Measurements from ENCODE around the gene TMPRSS4.

DNA sequence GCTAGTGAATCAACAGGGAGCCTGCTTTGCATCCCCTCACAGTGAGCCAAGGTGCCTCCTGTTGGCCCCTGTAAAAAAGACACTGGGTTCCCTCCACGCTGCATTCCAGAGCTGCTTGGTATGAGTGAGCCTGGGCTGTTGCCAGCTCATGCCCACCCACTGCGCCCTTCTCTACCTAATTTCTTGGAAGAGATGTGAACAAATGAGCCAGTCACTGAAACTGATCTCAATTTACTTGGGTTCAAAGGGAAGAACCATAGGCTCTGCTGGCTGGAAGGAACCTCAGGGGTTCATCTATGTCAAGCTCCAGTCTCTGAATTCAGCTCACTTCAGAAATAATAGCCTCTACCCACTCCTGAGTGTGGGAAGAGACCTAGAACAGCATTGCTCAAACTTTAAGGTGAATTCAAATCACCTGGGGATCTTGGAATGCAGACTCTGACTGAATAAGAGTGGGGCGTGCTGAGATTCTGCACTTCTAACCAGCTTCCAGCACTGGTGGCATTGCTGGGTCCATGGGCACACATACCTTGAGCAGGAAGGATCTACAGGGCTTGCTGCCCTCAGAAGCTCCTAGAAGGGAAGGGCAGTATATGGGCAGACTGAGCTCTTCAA lies 5.4 kb upstream of the TMPRSS4 start:
- TF ChIP-seq, protein P1, sequence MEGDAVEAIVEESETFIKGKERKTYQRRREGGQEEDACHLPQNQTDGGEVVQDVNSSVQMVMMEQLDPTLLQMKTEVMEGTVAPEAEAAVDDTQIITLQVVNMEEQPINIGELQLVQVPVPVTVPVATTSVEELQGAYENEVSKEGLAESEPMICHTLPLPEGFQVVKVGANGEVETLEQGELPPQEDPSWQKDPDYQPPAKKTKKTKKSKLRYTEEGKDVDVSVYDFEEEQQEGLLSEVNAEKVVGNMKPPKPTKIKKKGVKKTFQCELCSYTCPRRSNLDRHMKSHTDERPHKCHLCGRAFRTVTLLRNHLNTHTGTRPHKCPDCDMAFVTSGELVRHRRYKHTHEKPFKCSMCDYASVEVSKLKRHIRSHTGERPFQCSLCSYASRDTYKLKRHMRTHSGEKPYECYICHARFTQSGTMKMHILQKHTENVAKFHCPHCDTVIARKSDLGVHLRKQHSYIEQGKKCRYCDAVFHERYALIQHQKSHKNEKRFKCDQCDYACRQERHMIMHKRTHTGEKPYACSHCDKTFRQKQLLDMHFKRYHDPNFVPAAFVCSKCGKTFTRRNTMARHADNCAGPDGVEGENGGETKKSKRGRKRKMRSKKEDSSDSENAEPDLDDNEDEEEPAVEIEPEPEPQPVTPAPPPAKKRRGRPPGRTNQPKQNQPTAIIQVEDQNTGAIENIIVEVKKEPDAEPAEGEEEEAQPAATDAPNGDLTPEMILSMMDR (conservative IDR thresholded peaks at IDR 0.05; ENCODE audit: low read depth, low read length), result no peak
- no peak for TF ChIP-seq EZH2 (IDR thresholded peaks at IDR 0.05; ENCODE audit: borderline replicate concordance, low read depth, low read length, poor library complexity, severe bottlenecking)
